Thyroid gland (tissue), 4 donors: ENCODE measurements around the gene CDC37.

Source experiments
- CTCF ChIP-seq, 6 experiments: fragments of 200-600 bp in 3 of 6; fragments of 450-650 bp in 3 of 6; sonication (generic) in 3 of 6; IDR thresholded peaks; one replicate each; pipeline ENCODE4 v1.5.1; 2016 to 2019; ENCODE audit warnings: antibody characterized with exemption in 6 of 6, mild to moderate bottlenecking in 2 of 6, inconsistent platforms in 1 of 6, moderate library complexity in 1 of 6
- POLR2A ChIP-seq, 2 donors: fragments of 450-650 bp; IDR thresholded peaks; one replicate each; pipeline ENCODE4 v1.6.1; 2017; ENCODE audit warnings: antibody characterized with exemption in 2 of 2, mild to moderate bottlenecking in 2 of 2, moderate library complexity in 1 of 2

- no peak for TF ChIP-seq CTCF (IDR thresholded peaks at IDR 0.05)
- TF ChIP-seq POLR2A (IDR thresholded peaks at IDR 0.05) = no peak
Measured at GRCh38 chr19:10399878-10400277, 3.5 kb downstream of the CDC37 start.
